H1 (cell line): ENCODE data around the gene PDGFRA. TPM values are rescaled to one million over a fixed set of nuclear protein-coding genes. Genes with fewer than 3 reads are reported as not detected.

Experiments used
- CTCF ChIA-PET: fragments of 300-600 bp; sonication (Branson Sonifier 250); formaldehyde crosslinking; loops from one replicate; lab custom pipeline; 2021; ENCODE audit not compliant: partially characterized antibody; lab: Charles Lee
- POLR2A ChIA-PET: fragments of 300-600 bp; sonication (Branson Sonifier 250); formaldehyde crosslinking; loops from one replicate; lab custom pipeline; 2021; ENCODE audit warnings: inconsistent platforms; ENCODE audit not compliant: partially characterized antibody; lab: Charles Lee
- DNase-seq, 2 experiments: peaks; one replicate each; pipeline versions ENCODE4 v3.0.0 to v3.0.0-alpha.2; 2010 to 2022; ENCODE audit warnings: low spot score in 2 of 2, low read depth in 1 of 2, mixed read lengths in 1 of 2
- FAIRE-seq: peaks from 2 replicates; lab custom pipeline; 2011; peaks lifted over from hg19 to GRCh38; lab: Jason Lieb, UNC
- H2AFZ ChIP-seq: 2 replicates; pipeline ENCODE4 v1.8.1; 2012; ENCODE audit warnings: low read length, inconsistent platforms
- H2AK5ac ChIP-seq: 2 replicates; pipeline ENCODE4 v1.6.1; 2013; ENCODE audit warnings: low read depth, low read length
- H2BK120ac ChIP-seq: replicated peaks from 2 replicates; pipeline ENCODE3; 2013; ENCODE audit warnings: low read depth, low read length, inconsistent platforms
- H2BK12ac ChIP-seq: 2 replicates; pipeline ENCODE4 v1.6.1; 2013; ENCODE audit warnings: low read depth, low read length
- H2BK15ac ChIP-seq: 2 replicates; pipeline ENCODE4 v1.6.1; 2013; ENCODE audit warnings: low read length
- H2BK20ac ChIP-seq: 2 replicates; pipeline ENCODE4 v1.6.1; 2013; ENCODE audit warnings: low read length
- H2BK5ac ChIP-seq: 2 replicates; pipeline ENCODE4 v1.6.1; 2013; ENCODE audit warnings: low read depth, low read length
- H3K14ac ChIP-seq: 2 replicates; pipeline ENCODE4 v1.6.1; 2013; ENCODE audit warnings: inconsistent platforms; ENCODE audit not compliant: insufficient read length
- H3K18ac ChIP-seq: 2 replicates; pipeline ENCODE4 v1.6.1; 2013; ENCODE audit warnings: low read length; ENCODE audit errors: extremely low read depth
- H3K23ac ChIP-seq: 2 replicates; pipeline ENCODE4 v1.6.1; 2013; ENCODE audit warnings: inconsistent platforms; ENCODE audit not compliant: insufficient read length
- H3K23me2 ChIP-seq: 2 replicates; pipeline ENCODE4 v1.6.1; 2013; ENCODE audit warnings: low read depth, low read length
- H3K27ac ChIP-seq: 2 replicates; pipeline ENCODE4 v1.6.1; 2011; ENCODE audit warnings: low read depth, low read length, inconsistent platforms
- H3K27me3 ChIP-seq, 4 experiments: replicated peaks in 1 of 4; 1 replicate in 1 of 4; 2 replicates in 3 of 4; pipeline versions ENCODE4 v1.6.1 to v1.8.1; 2011 to 2013; ENCODE audit warnings: low read length in 3 of 4, mild to moderate bottlenecking in 3 of 4, inconsistent platforms in 2 of 4, mixed read lengths in 2 of 4, moderate library complexity in 1 of 4; ENCODE audit not compliant: control insufficient read depth in 3 of 4, insufficient read depth in 3 of 4; ENCODE audit errors: extremely low read depth in 1 of 4
- H3K36me3 ChIP-seq, 4 experiments: 2 replicates each; pipeline versions ENCODE4 v1.6.1 to v1.8.1; 2011 to 2013; ENCODE audit warnings: mild to moderate bottlenecking in 4 of 4, low read length in 3 of 4, moderate library complexity in 2 of 4, control low read depth in 1 of 4, inconsistent platforms in 1 of 4; ENCODE audit not compliant: insufficient read depth in 4 of 4, control insufficient read depth in 2 of 4
- H3K4ac ChIP-seq: replicated peaks from 2 replicates; pipeline ENCODE3; 2013; ENCODE audit warnings: low read length, low read depth, mixed read lengths, inconsistent platforms; ENCODE audit not compliant: insufficient read length
- H3K4me1 ChIP-seq, 4 experiments: replicated peaks in 1 of 4; 1 replicate in 1 of 4; 2 replicates in 3 of 4; pipeline versions ENCODE4 v1.6.1 to v1.8.1; 2011 to 2013; ENCODE audit warnings: low read length in 3 of 4, inconsistent platforms in 2 of 4, mixed read lengths in 1 of 4; ENCODE audit not compliant: insufficient read depth in 4 of 4, control insufficient read depth in 3 of 4
- H3K4me2 ChIP-seq, 2 experiments: 2 replicates each; pipeline versions ENCODE4 v1.6.1 to v1.8.1; 2011 to 2013; ENCODE audit warnings: low read depth in 2 of 2, low read length in 2 of 2, control low read depth in 1 of 2, inconsistent platforms in 1 of 2, mild to moderate bottlenecking in 1 of 2; ENCODE audit not compliant: insufficient read depth in 1 of 2
- H3K4me3 ChIP-seq, 4 experiments: fragments of 200-600, 300-600 bp in 1 of 4; sonication (generic), shearing (Covaris generic), sonication (Bioruptor Twin) in 1 of 4; 2 replicates each; pipeline versions ENCODE4 v1.5.1 to v1.8.1; 2011 to 2016; ENCODE audit warnings: low read length in 4 of 4, low read depth in 3 of 4, control low read depth in 2 of 4, inconsistent platforms in 2 of 4, mild to moderate bottlenecking in 2 of 4, mixed read lengths in 1 of 4, moderate library complexity in 1 of 4; ENCODE audit not compliant: insufficient read depth in 2 of 4; ENCODE audit errors: extremely low read depth in 1 of 4
- H3K56ac ChIP-seq: replicated peaks from 2 replicates; pipeline ENCODE3; 2013; ENCODE audit warnings: low read depth, mild to moderate bottlenecking, mixed read lengths, low read length, inconsistent platforms; ENCODE audit not compliant: insufficient read length
- H3K79me1 ChIP-seq: 2 replicates; pipeline ENCODE4 v1.6.1; 2013; ENCODE audit warnings: low read depth, low read length, control low read depth
- H3K79me2 ChIP-seq, 2 experiments: 2 replicates each; pipeline versions ENCODE4 v1.6.1 to v1.8.1; 2012 to 2013; ENCODE audit warnings: low read length in 2 of 2, mild to moderate bottlenecking in 2 of 2, inconsistent platforms in 1 of 2; ENCODE audit not compliant: insufficient read depth in 2 of 2, control insufficient read depth in 1 of 2
- H3K9ac ChIP-seq, 4 experiments: replicated peaks in 1 of 4; 1 replicate in 1 of 4; 2 replicates in 3 of 4; pipeline versions ENCODE4 v1.6.1 to v1.8.1; 2011 to 2013; ENCODE audit warnings: low read depth in 3 of 4, low read length in 3 of 4, control low read depth in 2 of 4, mild to moderate bottlenecking in 2 of 4, moderate library complexity in 2 of 4, inconsistent platforms in 1 of 4; ENCODE audit errors: extremely low read depth in 1 of 4
- H3K9me3 ChIP-seq, 2 experiments: 2 replicates each; pipeline versions ENCODE4 v1.6.1 to v1.8.1; 2012 to 2013; ENCODE audit warnings: mild to moderate bottlenecking in 2 of 2, moderate library complexity in 2 of 2, control low read depth in 1 of 2, inconsistent platforms in 1 of 2, low read depth in 1 of 2, low read length in 1 of 2, mixed read lengths in 1 of 2; ENCODE audit not compliant: insufficient read depth in 2 of 2
- H4K20me1 ChIP-seq, 2 experiments: replicated peaks in 1 of 2; 2 replicates each; pipeline versions ENCODE3 to v1.8.1; 2011 to 2013; ENCODE audit warnings: inconsistent platforms in 2 of 2, low read length in 2 of 2, mild to moderate bottlenecking in 1 of 2; ENCODE audit not compliant: insufficient read depth in 2 of 2, control insufficient read depth in 1 of 2
- H4K5ac ChIP-seq: 2 replicates; pipeline ENCODE4 v1.6.1; 2013; ENCODE audit warnings: low read length, low read depth, mixed read lengths, inconsistent platforms; ENCODE audit not compliant: insufficient read length
- H4K8ac ChIP-seq: 2 replicates; pipeline ENCODE4 v1.8.0; 2013; ENCODE audit warnings: mild to moderate bottlenecking, moderate library complexity, low read length, inconsistent platforms; ENCODE audit not compliant: insufficient read depth; ENCODE audit errors: extremely low read depth
- H4K91ac ChIP-seq: replicated peaks from 2 replicates; pipeline ENCODE3; 2013; ENCODE audit warnings: low read length, mixed read lengths, inconsistent platforms; ENCODE audit not compliant: insufficient read length
- BCL11A ChIP-seq, 2 experiments: IDR thresholded peaks; one replicate each; pipeline ENCODE4 v1.6.1; 2011; ENCODE audit warnings: low read depth in 2 of 2, low read length in 2 of 2, mild to moderate bottlenecking in 2 of 2
- KDM1A ChIP-seq: fragments of 200-600, 300-600 bp; sonication (generic); IDR thresholded peaks from 2 replicates; pipeline ENCODE4 v1.7.1; 2016; ENCODE audit warnings: mild to moderate bottlenecking, low read length, borderline replicate concordance
- POLR2A ChIP-seq, 2 experiments: IDR thresholded peaks; 1 replicate in 1 of 2; 2 replicates in 1 of 2; pipeline ENCODE4 v1.6.1; 2011; ENCODE audit warnings: low read depth in 2 of 2, low read length in 2 of 2, mild to moderate bottlenecking in 2 of 2; ENCODE audit errors: control extremely low read depth in 1 of 2
- SIX5 ChIP-seq: IDR thresholded peaks from 2 replicates; pipeline ENCODE4 v1.6.1; 2011; ENCODE audit warnings: mild to moderate bottlenecking, low read depth, low read length
- WGBS, 2 experiments: shearing (Covaris generic) in 1 of 2; methylation state at CpG; one replicate each; pipeline versions ENCODE4 v1.1.6 to v1.1.7; 2013 to 2015; ENCODE audit warnings: low lambda C conversion rate in 2 of 2, mixed read lengths in 2 of 2, inconsistent platforms in 1 of 2, low coverage in 1 of 2, missing lambda C conversion rate in 1 of 2; ENCODE audit not compliant: insufficient replicate concordance in 2 of 2, insufficient coverage in 1 of 2, insufficient read length in 1 of 2; ENCODE audit errors: extremely low coverage in 1 of 2, missing lambda C conversion rate in 1 of 2; 5-methylcytosine and 5-hydroxymethylcytosine counted together
- polyA plus RNA-seq, 7 experiments: library from polyadenylated mRNA; depleted of rRNA in 3 of 7; stranded (reverse) in 5 of 7; unstranded in 2 of 7; fragments of >200 nt in 5 of 7; fragments of 200-250 nt in 2 of 7; gene quantifications; 1 replicate in 5 of 7; 2 replicates in 1 of 7; 4 replicates in 1 of 7; pipeline versions ENCODE4 v1.2.1 to v1.2.3, GENCODE V29; 2011 to 2013; ENCODE audit warnings: missing spikeins in 2 of 7, mixed read lengths in 2 of 7
- total RNA-seq: library from RNA; stranded (reverse); fragmentation: NEBNext Ultra II Directional; extraction: Animal tissue kit (Norgen Biotek cat#: 25700); gene quantifications from 2 replicates; pipeline ENCODE4 v1.2.1, GENCODE V29; 2021
- TF ChIP-seq, protein P1 (sequence below): IDR thresholded peaks from 2 replicates; pipeline ENCODE4 v1.6.1; 2012; ENCODE audit warnings: inconsistent platforms

The PDGFRA gene
- total and polyA plus RNA-seq, 2 of the 8 experiments (the other 6 are each of a cell fraction or from before 2014, with no cell fraction given): 1.4 to 3.4 TPM

DNA sequence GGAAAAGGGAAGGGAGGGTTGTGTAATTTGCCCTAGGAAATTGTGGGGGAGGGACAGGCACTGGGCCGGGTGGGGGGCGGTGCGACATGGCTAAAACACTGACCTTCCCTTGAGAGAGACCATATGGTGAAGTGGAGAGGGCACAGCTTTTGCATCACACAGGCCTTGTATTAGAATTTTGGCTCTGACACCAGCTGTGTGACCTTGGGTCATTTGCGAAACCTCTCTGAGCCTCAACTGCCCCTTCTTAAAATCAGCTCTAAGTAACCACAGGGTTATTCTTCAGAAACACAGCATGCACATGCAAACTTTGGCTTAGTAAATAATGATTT is 25.8 kb downstream of the PDGFRA start:
- Histone ChIP-seq H2AFZ (no peak overlapping the region), H3K9me3 (peaks cover 4 to 9% of the 10 kb centered on the region in 2 experiments; a peak in 3 of 4 replicates), H2AK5ac (no peak overlapping the region), H3K23ac (no peak overlapping the region), H2BK15ac (no peak overlapping the region), H3K4ac (no peak overlapping the region), H4K20me1 (no peaks in the 10 kb centered on the region), H3K36me3 (no peaks in the 10 kb centered on the region; a peak in 1 of 8 replicates), H4K8ac (no peak overlapping the region), H3K56ac (no peak overlapping the region), H3K23me2 (no peaks in the 10 kb centered on the region), H3K27ac (no peak overlapping the region), H4K5ac (no peak overlapping the region), H3K4me1 (peaks cover 0 to 7% (median under 1%) of the 10 kb centered on the region in 4 experiments; a peak in 2 of 7 replicates), H2BK12ac (no peak overlapping the region), H3K18ac (no peak overlapping the region), H3K4me2 (no peak overlapping the region), H3K79me2 (no peaks in the 10 kb centered on the region), H2BK5ac (no peak overlapping the region), H3K27me3 (no peaks in the 10 kb centered on the region), H4K91ac (no peak overlapping the region), H3K14ac (no peak overlapping the region), H2BK120ac (no peak overlapping the region), H3K9ac (no peak overlapping the region), H3K4me3 (no peak overlapping the region), H3K79me1 (no peaks in the 10 kb centered on the region), H2BK20ac (no peak overlapping the region)
- 97% methylated on average over 2 of the region's 4 CpGs; no CpG with 5 or more reads in 1 of the 2 experiments for WGBS, 2 experiments
- DNase-seq (no peak), FAIRE-seq (no peak)
- POLR2A ChIA-PET: no interaction called here
- CTCF ChIA-PET: interaction anchor here (1.3 kb wide), 1 partner anchor 10 kb away, joined by 4 read pairs; no protein-coding TSS in a partner anchor
- no peak for TF ChIP-seq SIX5
- no peak for TF ChIP-seq POLR2A (IDR thresholded peaks at IDR 0.05; ENCODE audit: control extremely low read depth in 1 of 2, low read depth in 2 of 2, low read length in 2 of 2)
- no peak for TF ChIP-seq BCL11A (IDR thresholded peaks at IDR 0.05; ENCODE audit: low read depth in 2 of 2, low read length in 2 of 2)
- peak; percentile 38; the same call in 1 of the 2 replicates for TF ChIP-seq KDM1A
- TF ChIP-seq, protein P1, sequence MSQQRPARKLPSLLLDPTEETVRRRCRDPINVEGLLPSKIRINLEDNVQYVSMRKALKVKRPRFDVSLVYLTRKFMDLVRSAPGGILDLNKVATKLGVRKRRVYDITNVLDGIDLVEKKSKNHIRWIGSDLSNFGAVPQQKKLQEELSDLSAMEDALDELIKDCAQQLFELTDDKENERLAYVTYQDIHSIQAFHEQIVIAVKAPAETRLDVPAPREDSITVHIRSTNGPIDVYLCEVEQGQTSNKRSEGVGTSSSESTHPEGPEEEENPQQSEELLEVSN: no peak
